ENCODE data around the gene ALPL. TPM values are rescaled to one million over a fixed set of nuclear protein-coding genes. Genes with fewer than 3 reads are reported as not detected.

ALPL gene
- total and polyA plus RNA-seq, 2 of the 4 experiments (the other 2 are of a cell fraction), result 0.54 to 2.2 TPM

- H2BK5ac ChIP-seq (ENCODE audit: low read depth, low read length, poor library complexity, severe bottlenecking), result no peak overlapping the region
- ATAC-seq (ENCODE audit: low read depth) (no peak), DNase-seq (no peak)
- H2BK20ac ChIP-seq (ENCODE audit: low read depth, low read length), result no peak overlapping the region
- TF ChIP-seq NFE2L2 (IDR thresholded peaks at IDR 0.05; ENCODE audit: low read depth, low read length), result no peak
- no peak for TF ChIP-seq CHD1 (IDR thresholded peaks at IDR 0.05; ENCODE audit: low read depth, low read length)
- TF ChIP-seq BHLHE40 (IDR thresholded peaks at IDR 0.05; ENCODE audit: low read depth, low read length), result no peak
- no peak for TF ChIP-seq CEBPB (IDR thresholded peaks at IDR 0.05; ENCODE audit: low read depth, low read length)
- no peak for TF ChIP-seq FOS (IDR thresholded peaks at IDR 0.05; ENCODE audit: low read depth, low read length)
- no peak for TF ChIP-seq MXI1 (IDR thresholded peaks at IDR 0.05; ENCODE audit: borderline replicate concordance, low read depth, low read length)
- no peak for TF ChIP-seq RCOR1 (IDR thresholded peaks at IDR 0.05; ENCODE audit: insufficient replicate concordance, low read length)
- no peak for TF ChIP-seq MAZ (IDR thresholded peaks at IDR 0.05; ENCODE audit: borderline replicate concordance, low read depth, low read length)
- TF ChIP-seq RFX5 (IDR thresholded peaks at IDR 0.05; ENCODE audit: low read depth, low read length), result no peak
- TF ChIP-seq MAFK (IDR thresholded peaks at IDR 0.05; ENCODE audit: low read depth, low read length), result no peak
- no peak for TF ChIP-seq USF2 (IDR thresholded peaks at IDR 0.05; ENCODE audit: low read depth, low read length)
- no peak overlapping the region for H3K14ac ChIP-seq (replicated peaks; ENCODE audit: low read depth, low read length)
- H2BK15ac ChIP-seq (ENCODE audit: low read depth, low read length), result no peak overlapping the region
- no peak overlapping the region for H3K18ac ChIP-seq (ENCODE audit: low read depth, low read length)
- no peaks in the 10 kb centered on the region for H4K20me1 ChIP-seq (ENCODE audit: insufficient read depth, low read length)
- H3K36me3 ChIP-seq (ENCODE audit: control insufficient read depth, insufficient read depth, low read length), result no peaks in the 10 kb centered on the region
- ChIA-PET CTCF (no interaction called here), POLR2A (ENCODE audit: unreplicated experiment) (no interaction called here)
- no TSS peak for BruUV-seq (replicated peaks)
- dilution Hi-C loops (cut with HindIII; ENCODE audit: low sequenced_read_pairs, unreplicated experiment), result no loop called here
- H3K9me1 ChIP-seq (ENCODE audit: insufficient read depth, low read length), result no peaks in the 10 kb centered on the region
- H3K9ac ChIP-seq (ENCODE audit: low read depth, low read length), result no peak overlapping the region
- H4K8ac ChIP-seq (ENCODE audit: low read depth in 2 of 2, low read length in 2 of 2), result no peak overlapping the region
- no peak overlapping the region for H2AFZ ChIP-seq (replicated peaks; ENCODE audit: low read length, poor library complexity)
- in situ Hi-C loops (cut with MboI; ENCODE audit: low sequenced_read_pairs), result no loop called here
- no peak overlapping the region for H3K4me3 ChIP-seq (ENCODE audit: insufficient read depth, low read depth, low read length)
- no peak overlapping the region for H2BK120ac ChIP-seq (ENCODE audit: low read depth, low read length)
- peaks cover 8% of the 10 kb centered on the region for H3K4me1 ChIP-seq (ENCODE audit: control insufficient read depth, insufficient read depth, low read length)
- H3K9me3 ChIP-seq (ENCODE audit: control insufficient read depth, insufficient read depth, low read length), result peaks cover 5% of the 10 kb centered on the region
- H3K79me1 ChIP-seq (ENCODE audit: low read depth in 1 of 2, low read length in 2 of 2), result no peaks in the 10 kb centered on the region
- no CpG with 5 or more reads among the region's 7 CpGs for WGBS, 2 experiments (ENCODE audit: extremely low coverage in 2 of 2, insufficient read length in 1 of 2)
- intact Hi-C loops (cut with micrococcal nuclease), result no loop called here
- no peak overlapping the region for H4K5ac ChIP-seq (ENCODE audit: low read depth, low read length)
- no peak overlapping the region for H2AK5ac ChIP-seq (ENCODE audit: low read depth, low read length)
- H2AK9ac ChIP-seq (replicated peaks; ENCODE audit: low read depth, low read length, poor library complexity), result no peak overlapping the region
- no peak overlapping the region for H3K4me2 ChIP-seq (ENCODE audit: low read depth, low read length)
- no peak overlapping the region for H3K27ac ChIP-seq (ENCODE audit: insufficient read depth, low read length)
- H3K56ac ChIP-seq (ENCODE audit: extremely low read depth, insufficient read depth, low read length), result no peak overlapping the region
- no peak overlapping the region; the same call in 1 of the 2 replicates for H4K91ac ChIP-seq (ENCODE audit: insufficient read depth, low read depth, low read length)
- H3K23ac ChIP-seq (ENCODE audit: low read depth, low read length), result no peak overlapping the region
- no peak overlapping the region for H3K4ac ChIP-seq (ENCODE audit: low read depth, low read length)
- H3K27me3 ChIP-seq (ENCODE audit: control insufficient read depth, insufficient read depth, low read length), result peaks cover 7% of the 10 kb centered on the region
Measured at GRCh38 chr1:21495225-21495820, 13.9 kb upstream of the ALPL start.

Data from IMR-90 (cell line).